ENCODE results near the gene LDLRAP1. TPM values are rescaled to one million over a fixed set of nuclear protein-coding genes. Genes with fewer than 3 reads are reported as not detected.

Gene LDLRAP1
- total and polyA plus RNA-seq, 4 experiments from 2014 or later = 201 to 306 (median 222) TPM

- DNase-seq = no peak
- Histone ChIP-seq H3K4me3 (ENCODE audit: low read length in 2 of 2) (no peak overlapping the region), H3K27me3 (ENCODE audit: insufficient read depth, low read length) (no peaks in the 10 kb centered on the region), H3K4me1 (ENCODE audit: insufficient read depth, low read length) (peaks cover 99% of the 10 kb centered on the region), H3K27ac (ENCODE audit: low read depth, low read length) (peak overlapping the region; percentile 66), H3K9me3 (ENCODE audit: control insufficient read depth in 1 of 2, low read length in 2 of 2) (no peaks in the 10 kb centered on the region), H3K36me3 (ENCODE audit: insufficient read depth, low read length) (peaks cover 33% of the 10 kb centered on the region)
- Mint-ChIP-seq H3K4me3 (peak overlapping the region in 7 of 8 donors; percentile 2 to 98 (median 43)), H3K27me3 (no peaks in the 10 kb centered on the region), H3K36me3 (peaks cover 51 to 75% of the 10 kb centered on the region in 2 donors), H3K27ac (peak overlapping the region; percentile 75 to 98 (median 95)), H3K9me3 (no peaks in the 10 kb centered on the region), H3K4me1 (peaks cover 65 to 100% (median 83%) of the 10 kb centered on the region in 4 donors)
- ChIA-PET POLR2A (ENCODE audit: partially characterized antibody) (interaction anchor here (1.1 to 24.3 kb wide), 3 partner anchors 4 to 260 kb away, joined by 3 to 615 read pairs (median 615); partner anchors contain the start of genes LDLRAP1 and MTFR1L), CTCF (ENCODE audit: partially characterized antibody) (no interaction called here)
- intact Hi-C loops (cut with micrococcal nuclease) = loop anchor here (5.0 kb wide), 2 partner anchors 58 to 257 kb away; partner anchors contain the start of gene MTFR1L
Measured at GRCh38 chr1:25560001-25560400, 16.6 kb downstream of the LDLRAP1 start.

GRCh38 chr1:25560788-25561187 is 17.4 kb downstream of the LDLRAP1 start:
- peak overlapping the region in 6 of 8 donors; percentile 41 to 99 (median 96) for H3K4me3 Mint-ChIP-seq
- H3K27ac ChIP-seq (ENCODE audit: low read depth, low read length) = peak overlapping the region; percentile 66
- no peaks in the 10 kb centered on the region for H3K9me3 Mint-ChIP-seq
- no peaks in the 10 kb centered on the region for H3K27me3 Mint-ChIP-seq
- H3K4me1 ChIP-seq (ENCODE audit: insufficient read depth, low read length) = peaks cover 99% of the 10 kb centered on the region
- H3K27me3 ChIP-seq (ENCODE audit: insufficient read depth, low read length) = no peaks in the 10 kb centered on the region
- no peaks in the 10 kb centered on the region for H3K9me3 ChIP-seq (ENCODE audit: control insufficient read depth in 1 of 2, low read length in 2 of 2)
- POLR2A ChIA-PET (ENCODE audit: partially characterized antibody) = interaction anchor here (1.1 to 24.3 kb wide), 4 partner anchors 4 to 259 kb away, joined by 3 to 615 read pairs (median 309); partner anchors contain the start of genes LDLRAP1 and MTFR1L
- no peak for DNase-seq
- peaks cover 52 to 72% of the 10 kb centered on the region in 2 donors for H3K36me3 Mint-ChIP-seq
- CTCF ChIA-PET (ENCODE audit: partially characterized antibody) = interaction anchor here (1.1 to 1.8 kb wide), 3 partner anchors 11 to 23 kb away, joined by 4 to 10 read pairs (median 8); no protein-coding TSS in a partner anchor
- H3K4me3 ChIP-seq (ENCODE audit: low read length in 2 of 2) = peak overlapping the region in 1 of 2 donors; percentile 20
- H3K4me1 Mint-ChIP-seq = peaks cover 63 to 100% (median 82%) of the 10 kb centered on the region in 4 donors
- peaks cover 30% of the 10 kb centered on the region for H3K36me3 ChIP-seq (ENCODE audit: insufficient read depth, low read length)
- H3K27ac Mint-ChIP-seq = peak overlapping the region; percentile 75 to 98 (median 97)
- intact Hi-C loops (cut with micrococcal nuclease) = loop anchor here (5.0 kb wide), 2 partner anchors 58 to 257 kb away; partner anchors contain the start of gene MTFR1L

- Mint-ChIP-seq H3K4me1 (peaks cover 65 to 100% (median 84%) of the 10 kb centered on the region in 4 donors), H3K27me3 (no peaks in the 10 kb centered on the region), H3K36me3 (peaks cover 56 to 79% of the 10 kb centered on the region in 2 donors), H3K27ac (peak overlapping the region; percentile 75 to 98 (median 97)), H3K9me3 (no peaks in the 10 kb centered on the region), H3K4me3 (peak overlapping the region; percentile 76 to 99 (median 96))
- peak in 1 of 5 donors; percentile 63 for DNase-seq
- Histone ChIP-seq H3K4me1 (ENCODE audit: insufficient read depth, low read length) (peaks cover 99% of the 10 kb centered on the region), H3K27ac (ENCODE audit: low read depth, low read length) (peak overlapping the region; percentile 66), H3K27me3 (ENCODE audit: insufficient read depth, low read length) (no peaks in the 10 kb centered on the region), H3K4me3 (ENCODE audit: low read length in 2 of 2) (peak overlapping the region; percentile 22 to 62), H3K9me3 (ENCODE audit: control insufficient read depth in 1 of 2, low read length in 2 of 2) (no peaks in the 10 kb centered on the region), H3K36me3 (ENCODE audit: insufficient read depth, low read length) (peaks cover 32% of the 10 kb centered on the region)
- ChIA-PET CTCF (ENCODE audit: partially characterized antibody) (interaction anchor here (0.6 to 1.8 kb wide), 4 partner anchors 11 to 1982 kb away, joined by 3 to 10 read pairs (median 6); no protein-coding TSS in a partner anchor), POLR2A (ENCODE audit: partially characterized antibody) (interaction anchor here (1.2 to 24.3 kb wide), 4 partner anchors 3 to 213 kb away, joined by 3 to 615 read pairs (median 309); partner anchors contain the start of gene LDLRAP1)
- intact Hi-C loops (cut with micrococcal nuclease) = loop anchor here (1.0 to 5.0 kb wide), 6 partner anchors 12 to 256 kb away; partner anchors contain the start of gene MTFR1L
Measured at GRCh38 chr1:25561421-25562100, 18.2 kb downstream of the LDLRAP1 start.

- POLR2A ChIA-PET (ENCODE audit: partially characterized antibody) = interaction anchor here (1.2 to 24.3 kb wide), 4 partner anchors 2 to 213 kb away, joined by 3 to 615 read pairs (median 309); partner anchors contain the start of gene LDLRAP1
- peaks cover 38% of the 10 kb centered on the region for H3K36me3 ChIP-seq (ENCODE audit: insufficient read depth, low read length)
- Mint-ChIP-seq H3K9me3 (no peaks in the 10 kb centered on the region), H3K27me3 (no peaks in the 10 kb centered on the region), H3K36me3 (peaks cover 51 to 78% of the 10 kb centered on the region in 2 donors), H3K4me3 (peak overlapping the region; percentile 95 to 99 (median 97)), H3K4me1 (peaks cover 60 to 100% (median 78%) of the 10 kb centered on the region in 4 donors), H3K27ac (peak overlapping the region; percentile 75 to 98 (median 97))
- intact Hi-C loops (cut with micrococcal nuclease) = loop anchor here (1.0 to 5.0 kb wide), 6 partner anchors 13 to 255 kb away; partner anchors contain the start of gene MTFR1L
- DNase-seq = peak; percentile 91 to 93 (median 92)
- peak overlapping the region; percentile 62 to 86 for H3K4me3 ChIP-seq (ENCODE audit: low read length in 2 of 2)
- no peaks in the 10 kb centered on the region for H3K27me3 ChIP-seq (ENCODE audit: insufficient read depth, low read length)
- no peaks in the 10 kb centered on the region for H3K9me3 ChIP-seq (ENCODE audit: control insufficient read depth in 1 of 2, low read length in 2 of 2)
- H3K27ac ChIP-seq (ENCODE audit: low read depth, low read length) = peak overlapping the region; percentile 66
- CTCF ChIA-PET (ENCODE audit: partially characterized antibody) = interaction anchor here (1.8 to 3.2 kb wide), 2 partner anchors 11 to 13 kb away, joined by 10 to 12 read pairs; no protein-coding TSS in a partner anchor
- peaks cover 98% of the 10 kb centered on the region for H3K4me1 ChIP-seq (ENCODE audit: insufficient read depth, low read length)
Measured at GRCh38 chr1:25562101-25562927, 18.9 kb downstream of the LDLRAP1 start.

- ChIA-PET CTCF (ENCODE audit: partially characterized antibody) (interaction anchor here (3.2 kb wide), 1 partner anchor 10 kb away, joined by 12 read pairs; no protein-coding TSS in a partner anchor), POLR2A (ENCODE audit: partially characterized antibody) (interaction anchor here (1.1 to 24.3 kb wide), 6 partner anchors 1 to 54 kb away, joined by 3 to 615 read pairs (median 4); partner anchors contain the start of gene LDLRAP1)
- no peaks in the 10 kb centered on the region for H3K9me3 ChIP-seq (ENCODE audit: control insufficient read depth in 1 of 2, low read length in 2 of 2)
- Mint-ChIP-seq H3K4me1 (peaks cover 59 to 99% (median 77%) of the 10 kb centered on the region in 4 donors), H3K9me3 (no peaks in the 10 kb centered on the region), H3K4me3 (peak overlapping the region; percentile 95 to 99 (median 97)), H3K27ac (peak overlapping the region; percentile 75 to 98 (median 97)), H3K27me3 (no peaks in the 10 kb centered on the region), H3K36me3 (peaks cover 51 to 77% of the 10 kb centered on the region in 2 donors)
- H3K36me3 ChIP-seq (ENCODE audit: insufficient read depth, low read length) = peaks cover 42% of the 10 kb centered on the region
- peak overlapping the region; percentile 66 for H3K27ac ChIP-seq (ENCODE audit: low read depth, low read length)
- intact Hi-C loops (cut with micrococcal nuclease) = loop anchor here (1.0 to 5.0 kb wide), 6 partner anchors 14 to 254 kb away; partner anchors contain the start of gene MTFR1L
- H3K27me3 ChIP-seq (ENCODE audit: insufficient read depth, low read length) = no peaks in the 10 kb centered on the region
- H3K4me3 ChIP-seq (ENCODE audit: low read length in 2 of 2) = peak overlapping the region; percentile 62 to 86
- peaks cover 98% of the 10 kb centered on the region for H3K4me1 ChIP-seq (ENCODE audit: insufficient read depth, low read length)
- DNase-seq = no peak
Measured at GRCh38 chr1:25562928-25563283, 19.5 kb downstream of the LDLRAP1 start.
